NCI-H1105 (cell line): Measurements from ENCODE around the gene SAMMSON.

Experiments
- DNase-seq: peaks from one replicate; lab custom pipeline; 2025; lab: John Stamatoyannopoulos, UW

Gene SAMMSON

GRCh38 chr3:70011582-70011981 lies 12.0 kb downstream of the SAMMSON start:
- DNase-seq, result no peak

- DNase-seq, result no peak
Measured at GRCh38 chr3:70020906-70021660, 21.6 kb downstream of the SAMMSON start.

GRCh38 chr3:70028361-70028760 lies 28.8 kb downstream of the SAMMSON start:
- DNase-seq, result no peak

DNA sequence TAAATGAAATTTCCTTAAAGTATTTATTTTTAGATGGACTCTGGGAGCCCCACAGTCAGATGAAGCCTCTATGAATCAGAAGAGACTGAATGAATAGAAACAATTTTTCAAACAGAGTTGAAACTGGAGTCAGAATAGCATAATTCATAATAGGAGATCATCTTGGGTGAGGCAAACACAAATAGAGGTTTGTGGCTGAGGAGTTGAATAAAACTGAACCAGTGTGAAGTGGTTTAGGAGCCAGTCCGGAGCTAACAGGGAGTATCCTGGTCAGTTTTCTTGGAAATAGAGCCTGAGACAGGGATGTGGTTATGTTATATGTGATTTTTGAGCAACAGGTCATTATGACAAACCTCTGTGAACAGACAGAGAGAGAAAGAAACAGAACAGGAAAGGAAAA lies 39.2 kb downstream of the SAMMSON start:
- DNase-seq, result no peak

- no peak for DNase-seq
Measured at GRCh38 chr3:70040386-70040785, 40.9 kb downstream of the SAMMSON start.

DNA sequence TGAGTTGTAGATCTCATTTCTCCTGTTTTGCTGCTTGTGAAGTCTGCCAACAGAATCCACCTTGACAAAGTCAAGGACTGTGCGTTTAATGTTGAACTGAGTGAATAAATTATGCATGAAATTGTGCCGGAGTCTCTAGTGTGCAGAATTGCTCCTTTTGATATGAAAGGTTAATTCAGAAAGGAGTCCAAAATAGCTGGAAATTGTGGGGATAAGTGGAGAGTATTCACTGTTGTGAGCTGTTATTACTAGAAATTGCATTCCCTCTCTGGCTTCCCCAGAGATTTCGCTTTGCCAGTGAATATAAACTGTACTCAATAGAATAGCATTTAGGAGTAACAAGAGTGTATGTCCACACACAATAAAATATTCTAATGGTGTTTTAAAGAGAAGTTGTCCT lies 43.1 kb downstream of the SAMMSON start:
- DNase-seq, result no peak

DNA sequence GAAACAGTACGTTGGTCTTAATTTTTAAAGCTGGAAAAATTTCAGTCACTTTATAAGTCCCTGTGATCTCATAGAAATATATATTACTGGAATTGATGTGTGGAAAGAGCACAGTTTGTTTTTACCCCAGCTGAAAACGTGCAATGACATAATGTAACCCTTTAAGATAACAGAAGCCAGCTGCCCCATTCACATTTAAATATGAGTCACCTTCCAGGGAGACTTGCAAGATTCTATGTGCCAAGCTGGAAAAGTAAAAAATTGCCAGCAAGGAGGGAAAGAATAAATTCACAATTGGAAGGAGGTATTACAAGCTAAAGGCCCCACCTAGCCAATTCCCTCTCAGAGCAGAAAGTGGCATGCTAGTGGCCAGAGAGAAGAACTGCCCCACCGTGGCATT lies 50.2 kb downstream of the SAMMSON start:
- no peak for DNase-seq

DNA sequence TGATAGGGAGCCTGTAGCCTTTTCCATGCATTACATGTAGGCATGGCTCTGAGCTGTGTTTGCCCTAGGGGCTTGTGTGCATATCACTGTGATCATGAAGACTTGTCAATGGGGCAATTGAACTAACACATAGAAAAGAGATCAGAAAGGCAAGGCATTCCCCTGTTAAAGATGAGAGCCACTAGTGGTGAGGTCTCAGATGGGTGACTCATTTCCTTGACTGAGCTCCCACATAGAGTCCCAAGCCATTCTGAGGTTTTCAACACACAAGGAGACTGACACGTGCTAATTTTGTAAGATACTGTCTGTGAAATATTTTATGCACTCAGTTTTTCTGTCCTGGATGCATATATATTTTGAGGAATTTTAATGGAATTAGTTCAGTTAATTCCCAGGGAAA lies 53.8 kb downstream of the SAMMSON start:
- DNase-seq, result no peak

DNA sequence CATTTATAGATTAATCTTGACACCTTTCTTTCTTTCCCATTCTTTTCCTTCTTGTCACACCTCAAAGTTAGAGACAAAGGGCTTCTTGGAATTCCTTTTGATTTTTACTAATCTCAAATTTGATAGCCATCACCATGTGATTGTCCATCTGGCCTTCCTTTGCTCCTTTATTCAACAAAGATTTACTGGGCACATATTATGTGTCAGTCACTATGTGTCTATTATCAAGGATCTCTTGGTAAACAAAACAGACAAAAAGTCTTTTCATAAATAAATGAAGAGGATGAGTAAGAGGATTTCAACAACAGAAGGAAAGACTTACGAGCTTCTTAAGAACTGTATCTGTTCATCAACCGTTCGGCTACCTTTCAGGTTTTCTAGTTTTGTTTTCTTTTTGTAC lies 56.5 kb downstream of the SAMMSON start:
- no peak for DNase-seq

DNA sequence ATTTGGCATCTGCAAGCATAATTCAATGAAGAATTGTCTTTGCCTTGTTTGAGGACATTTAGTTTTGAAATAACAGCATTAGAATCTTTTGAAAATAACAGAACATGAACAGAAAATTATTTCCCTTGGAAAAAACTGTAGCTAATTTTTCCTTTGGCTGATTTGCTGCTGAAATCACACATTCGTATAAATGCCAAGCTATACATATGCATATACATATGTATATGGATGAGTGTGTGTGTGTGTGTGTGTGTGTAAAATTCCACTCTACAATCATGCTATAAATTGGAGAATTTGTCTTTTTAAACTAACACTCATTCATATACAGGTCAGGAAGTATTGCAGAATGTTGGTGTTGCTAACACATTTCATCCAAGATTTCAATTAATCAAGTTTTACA lies 57.9 kb downstream of the SAMMSON start:
- DNase-seq, result no peak

- no peak for DNase-seq
Measured at GRCh38 chr3:70061096-70061495, 61.6 kb downstream of the SAMMSON start.

DNA sequence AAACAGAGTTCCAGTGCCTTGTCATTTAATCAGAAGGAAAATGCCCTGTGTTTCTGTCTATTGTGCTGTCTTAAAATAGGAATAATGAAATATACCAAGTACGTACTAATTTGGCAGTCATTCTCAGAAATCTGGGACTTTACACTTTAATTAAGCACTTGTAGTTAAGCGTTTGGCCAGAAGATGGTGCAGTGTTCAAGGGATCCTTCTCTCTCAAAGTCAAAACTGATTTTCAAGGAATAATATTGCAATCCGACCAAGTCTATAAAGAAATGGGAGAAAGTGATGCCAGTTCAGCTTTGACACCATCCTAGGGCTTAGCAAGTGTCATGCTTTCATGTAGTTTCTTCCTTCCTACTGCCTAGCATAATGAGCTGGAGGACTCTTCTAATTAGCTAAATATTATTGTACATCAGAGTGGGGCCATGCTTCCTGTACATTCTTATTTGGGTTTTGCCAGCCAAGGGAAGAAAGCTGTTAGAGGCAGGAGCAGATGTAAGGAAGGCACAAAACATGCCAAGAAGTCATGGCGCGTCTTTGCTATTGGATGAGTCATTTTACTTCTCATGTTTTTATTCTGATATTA lies 64.8 kb downstream of the SAMMSON start:
- DNase-seq, result peak; percentile 7

- no peak for DNase-seq
Measured at GRCh38 chr3:70065696-70066253, 66.2 kb downstream of the SAMMSON start.

- DNase-seq, result no peak
Measured at GRCh38 chr3:70067860-70068521, 68.5 kb downstream of the SAMMSON start.

- no peak for DNase-seq
Measured at GRCh38 chr3:70069557-70069956, 70.0 kb downstream of the SAMMSON start.

DNA sequence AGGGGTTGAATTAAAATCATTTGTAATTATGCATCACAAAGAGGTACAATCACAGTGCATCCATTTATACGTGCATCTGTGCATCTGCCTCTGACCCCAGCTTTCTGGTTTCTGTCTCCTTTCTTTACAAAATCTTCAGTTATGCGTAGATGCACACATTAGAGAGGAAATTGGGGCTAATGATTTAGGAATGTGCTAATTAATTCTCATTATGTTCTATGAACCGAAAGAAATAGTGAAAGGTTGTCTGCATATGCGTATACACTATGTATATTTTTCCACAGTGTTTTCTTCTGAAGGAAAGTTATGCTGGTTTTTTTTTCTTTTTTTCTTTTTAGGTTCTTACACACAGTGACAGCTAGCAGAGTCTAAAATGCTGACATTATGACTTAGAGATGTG lies 71.6 kb downstream of the SAMMSON start:
- DNase-seq, result no peak

DNA sequence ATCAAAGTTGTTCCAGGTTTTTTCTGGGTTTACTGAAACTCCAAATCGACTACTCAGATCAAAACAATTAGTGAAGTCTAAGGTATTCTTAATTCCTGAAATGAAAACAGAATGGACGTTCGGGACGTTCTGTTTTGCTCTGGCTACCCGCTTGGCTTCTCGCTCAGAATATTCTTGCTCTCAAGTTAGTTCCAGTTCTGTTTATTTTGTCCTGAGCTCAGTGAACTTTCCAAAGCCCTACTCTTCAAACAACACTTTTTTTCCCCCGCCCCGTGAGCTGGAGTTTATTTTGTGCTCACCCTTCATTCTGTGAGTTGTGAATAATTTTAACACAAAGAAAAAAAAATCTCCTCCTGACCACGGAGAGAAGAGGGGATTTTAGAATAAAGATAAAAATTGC lies 72.6 kb downstream of the SAMMSON start:
- DNase-seq, result no peak

DNA sequence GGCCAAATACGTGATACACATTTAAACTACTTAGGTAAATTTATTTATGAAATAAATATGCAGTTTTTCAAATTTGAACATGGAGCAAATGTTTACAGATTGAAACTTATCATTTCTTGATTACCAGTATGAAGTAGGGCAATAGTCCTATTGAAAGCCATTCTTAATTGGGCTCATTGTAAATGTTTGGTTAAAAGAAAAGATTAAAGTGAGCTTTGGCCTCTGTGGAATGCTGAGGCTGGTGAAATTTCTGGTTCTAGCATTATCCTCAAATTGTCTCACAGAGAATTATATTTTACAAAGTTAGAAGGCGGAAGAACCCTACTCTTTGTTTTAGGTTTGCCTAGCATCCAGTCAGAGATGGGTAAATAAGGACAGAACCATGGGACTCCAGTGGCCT lies 73.2 kb downstream of the SAMMSON start:
- DNase-seq, result no peak

DNA sequence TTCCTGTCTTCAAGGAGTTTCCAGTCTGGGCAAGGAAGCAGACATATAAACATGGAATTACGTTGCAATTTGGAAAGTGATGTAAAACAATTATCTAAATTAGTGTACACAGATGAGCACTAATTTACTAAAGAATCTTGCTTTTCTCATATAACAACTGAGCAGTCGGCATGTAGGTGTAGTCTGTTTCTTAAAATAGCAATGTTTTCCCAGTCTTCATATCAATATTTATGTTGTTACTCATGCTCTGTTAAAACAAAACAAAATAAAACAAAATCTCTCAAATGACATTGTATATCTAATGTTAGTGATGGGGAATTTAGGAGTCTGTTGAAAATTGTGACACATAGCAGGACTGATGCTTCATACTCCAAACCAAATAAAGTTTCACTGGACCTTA lies 75.6 kb downstream of the SAMMSON start:
- DNase-seq, result no peak

DNA sequence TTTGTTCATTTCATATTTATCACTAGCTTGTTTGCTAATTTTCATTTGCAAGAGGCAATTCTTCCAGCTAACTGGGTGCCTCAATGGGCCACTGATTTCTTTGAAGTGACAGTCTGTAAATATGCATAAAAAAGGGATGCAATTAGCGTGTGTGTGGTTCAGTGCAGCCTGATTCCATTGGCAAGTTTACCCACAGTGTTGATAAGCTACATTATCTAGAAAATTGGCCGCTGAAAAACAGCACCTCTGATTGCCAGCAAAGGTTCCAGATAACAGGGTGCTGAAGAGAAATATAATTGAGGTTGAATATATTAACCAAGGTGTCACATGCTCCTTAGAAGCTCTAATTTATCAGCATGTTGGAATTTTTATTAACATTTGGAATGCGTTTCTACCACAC lies 76.9 kb downstream of the SAMMSON start:
- no peak for DNase-seq

DNA sequence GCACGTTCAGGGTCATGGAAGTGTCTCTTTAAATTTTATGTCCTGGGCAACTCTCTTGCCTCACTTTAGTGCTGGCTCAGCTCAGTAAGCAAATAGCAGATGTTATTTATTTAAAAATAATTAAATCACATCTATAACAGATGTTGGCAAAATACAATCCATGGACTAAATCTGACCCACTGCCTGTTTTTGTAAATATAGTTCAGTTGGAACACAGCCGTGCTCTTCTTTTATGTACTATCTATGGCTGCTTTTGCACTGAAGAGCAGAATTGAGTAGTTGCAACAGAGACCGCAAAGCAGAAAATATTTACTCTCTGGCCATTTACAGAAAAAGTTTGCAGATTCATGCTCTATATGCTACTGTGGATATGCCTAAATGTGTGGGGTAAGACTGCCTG lies 79.2 kb downstream of the SAMMSON start:
- DNase-seq, result no peak

DNA sequence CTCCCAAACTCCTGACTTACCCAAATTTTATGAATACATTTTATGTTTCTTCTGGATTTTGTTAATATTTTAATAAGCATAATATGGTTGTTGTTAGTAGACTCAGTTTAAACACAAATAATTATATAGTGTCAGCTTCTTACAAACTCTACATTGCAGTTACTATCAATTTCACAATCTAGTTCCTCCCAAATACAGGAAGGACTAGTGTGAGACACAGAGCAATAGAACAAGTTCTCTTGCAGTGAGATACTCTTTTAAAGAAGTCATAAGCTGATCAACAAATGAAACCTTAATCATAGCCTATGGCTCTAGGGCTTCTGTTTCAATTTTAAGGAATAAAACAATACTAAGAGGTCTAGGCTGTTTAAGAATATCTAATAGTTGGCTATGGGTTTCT lies 86.1 kb downstream of the SAMMSON start:
- DNase-seq, result no peak

DNA sequence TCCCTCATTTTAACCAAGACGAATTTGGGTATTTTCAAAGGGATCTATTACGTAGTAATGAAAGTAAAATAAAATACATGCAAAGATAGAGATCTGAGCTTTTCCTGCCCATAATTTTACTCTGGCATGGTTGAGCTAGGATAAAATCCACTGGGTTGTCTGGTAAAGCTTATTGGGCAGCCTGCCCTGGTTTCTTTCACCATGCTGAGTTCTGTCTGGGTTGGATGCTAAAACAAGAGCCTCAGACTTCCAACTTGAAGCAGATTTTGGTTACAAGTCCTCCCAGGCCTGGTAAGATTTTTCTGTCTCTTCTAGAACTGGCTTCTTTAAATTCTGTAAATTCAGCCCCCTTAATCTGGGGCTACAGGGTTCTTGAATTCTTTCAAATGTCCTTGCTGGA lies 86.8 kb downstream of the SAMMSON start:
- no peak for DNase-seq
